Endothelial cell of umbilical vein (primary cell): Measurements from ENCODE around the gene ETV6. TPM values are rescaled to one million over a fixed set of nuclear protein-coding genes. Genes with fewer than 3 reads are reported as not detected.

Experiments used
- BruUV-seq: library from RNA; stranded (reverse); fragments of 400-500 nt; replicated peaks from 2 replicates; lab custom pipeline; 2021; lab: Mats Ljungman, UMichigan
- CTCF ChIA-PET: fragments of 300-600, 350-600 bp; sonication (Branson Sonifier 250); formaldehyde crosslinking; loops from one replicate; lab custom pipeline; 2021; ENCODE audit warnings: antibody characterized with exemption, inconsistent platforms; lab: Charles Lee
- POLR2A ChIA-PET: fragments of 300-600, 350-600 bp; sonication (Branson Sonifier 250); formaldehyde crosslinking; loops from one replicate; lab custom pipeline; 2021; ENCODE audit warnings: antibody characterized with exemption, inconsistent platforms; lab: Charles Lee
- DNase-seq: peaks from one replicate; pipeline ENCODE4 v3.0.0-alpha.2; 2011; ENCODE audit warnings: low read depth, low spot score
- FAIRE-seq: peaks from 2 replicates; lab custom pipeline; 2011; peaks lifted over from hg19 to GRCh38; lab: Jason Lieb, UNC
- H2AFZ ChIP-seq: 2 replicates; pipeline ENCODE4 v1.6.0; 2012; ENCODE audit warnings: low read depth, low read length, control low read depth, inconsistent platforms
- H3K27ac ChIP-seq: 2 replicates; pipeline ENCODE4 v1.5.1; 2011; ENCODE audit warnings: low read depth, mild to moderate bottlenecking, control low read depth, low read length, moderate library complexity; ENCODE audit not compliant: insufficient read depth
- H3K27me3 ChIP-seq, 2 experiments: 2 replicates each; pipeline versions ENCODE4 v1.6.0 to v1.6.1; 2011; ENCODE audit warnings: low read length in 2 of 2, mixed read lengths in 1 of 2; ENCODE audit not compliant: control insufficient read depth in 2 of 2, insufficient read depth in 2 of 2
- H3K36me3 ChIP-seq, 2 experiments: 2 replicates in 1 of 2; 3 replicates in 1 of 2; pipeline ENCODE4 v1.5.1; 2011; ENCODE audit warnings: low read length in 2 of 2, mild to moderate bottlenecking in 1 of 2, moderate library complexity in 1 of 2; ENCODE audit not compliant: control insufficient read depth in 2 of 2, insufficient read depth in 2 of 2; ENCODE audit errors: extremely low read depth in 1 of 2
- H3K4me1 ChIP-seq: 3 replicates; pipeline ENCODE4 v1.5.1; 2011; ENCODE audit warnings: mild to moderate bottlenecking, low read length; ENCODE audit not compliant: control insufficient read depth, insufficient read depth; ENCODE audit errors: extremely low read depth
- H3K4me2 ChIP-seq: 2 replicates; pipeline ENCODE4 v1.6.1; 2011; ENCODE audit warnings: low read length, control low read depth, mixed read lengths; ENCODE audit not compliant: insufficient read depth
- H3K4me3 ChIP-seq, 3 experiments: fragments of 200-600 bp in 1 of 3; sonication (generic), shearing (Covaris generic) in 1 of 3; replicated peaks in 1 of 3; 2 replicates each; pipeline ENCODE4 v1.5.1; 2011 to 2016; ENCODE audit warnings: control low read depth in 3 of 3, low read length in 3 of 3, mild to moderate bottlenecking in 2 of 3, inconsistent platforms in 1 of 3, low read depth in 1 of 3, moderate library complexity in 1 of 3; ENCODE audit not compliant: insufficient read depth in 1 of 3
- H3K79me2 ChIP-seq: 2 replicates; pipeline ENCODE4 v1.6.0; 2012; ENCODE audit warnings: low read length, inconsistent platforms; ENCODE audit not compliant: control insufficient read depth, insufficient read depth
- H3K9ac ChIP-seq: replicated peaks from 2 replicates; pipeline ENCODE3; 2011; ENCODE audit warnings: low read length, control low read depth; ENCODE audit not compliant: insufficient read depth; ENCODE audit errors: extremely low read depth
- H3K9me1 ChIP-seq: replicated peaks from 3 replicates; pipeline ENCODE4 v1.6.0; 2011; ENCODE audit warnings: mild to moderate bottlenecking, low read length; ENCODE audit not compliant: control insufficient read depth, insufficient read depth; ENCODE audit errors: extremely low read depth
- H3K9me3 ChIP-seq: replicated peaks from 2 replicates; pipeline ENCODE4 v1.5.1; 2012; ENCODE audit warnings: low read length, inconsistent platforms; ENCODE audit not compliant: control insufficient read depth, insufficient read depth
- H4K20me1 ChIP-seq: replicated peaks from 2 replicates; pipeline ENCODE3; 2011; ENCODE audit warnings: mild to moderate bottlenecking, low read length; ENCODE audit not compliant: control insufficient read depth, insufficient read depth; ENCODE audit errors: extremely low read depth
- CTCF ChIP-seq, 2 donors: IDR thresholded peaks; 1 replicate in 1 of 2; 2 replicates in 1 of 2; pipeline ENCODE4 v1.5.1; 2011; ENCODE audit warnings: low read length in 2 of 2, mild to moderate bottlenecking in 2 of 2, moderate library complexity in 2 of 2, control low read depth in 1 of 2, inconsistent platforms in 1 of 2, low read depth in 1 of 2; ENCODE audit not compliant: insufficient read depth in 1 of 2; ENCODE audit errors: extremely low read depth in 1 of 2
- EZH2 ChIP-seq: IDR thresholded peaks from 2 replicates; pipeline ENCODE4 v1.6.1; 2012; ENCODE audit warnings: borderline replicate concordance, low read depth, mild to moderate bottlenecking, moderate library complexity, low read length, inconsistent platforms; ENCODE audit not compliant: severe bottlenecking
- FOS ChIP-seq: IDR thresholded peaks from 2 replicates; pipeline ENCODE4 v1.6.1; 2011; ENCODE audit warnings: mild to moderate bottlenecking, low read length, moderate library complexity, borderline replicate concordance; ENCODE audit not compliant: insufficient read depth
- GATA2 ChIP-seq: IDR thresholded peaks from 2 replicates; pipeline ENCODE4 v1.7.0; 2011; ENCODE audit warnings: low read depth, mild to moderate bottlenecking, moderate library complexity, mixed read lengths, low read length; ENCODE audit not compliant: insufficient read length, insufficient read depth
- JUN ChIP-seq: IDR thresholded peaks from 2 replicates; pipeline ENCODE4 v1.6.1; 2011; ENCODE audit warnings: borderline replicate concordance, low read depth; ENCODE audit not compliant: insufficient read length, insufficient read depth
- MAX ChIP-seq: IDR thresholded peaks from 2 replicates; pipeline ENCODE4 v1.6.1; 2011; ENCODE audit not compliant: insufficient read depth, insufficient read length
- MYC ChIP-seq: IDR thresholded peaks from one replicate; pipeline ENCODE4 v1.6.1; 2011; ENCODE audit warnings: mild to moderate bottlenecking, low read depth, low read length
- POLR2A ChIP-seq: IDR thresholded peaks from 2 replicates; pipeline ENCODE4 v1.6.1; 2012; ENCODE audit warnings: low read depth, mild to moderate bottlenecking, control low read depth, low read length
- POLR2AphosphoS5 ChIP-seq: IDR thresholded peaks from 2 replicates; pipeline ENCODE4 v1.6.1; 2012; ENCODE audit warnings: low read depth, mild to moderate bottlenecking, control low read depth, low read length, moderate library complexity; ENCODE audit not compliant: insufficient read depth
- dilution Hi-C: fragments of 300-500 bp; cut with MboI; formaldehyde crosslinking; loops from one replicate; pipeline ENCODE4 v1.15.0; 2019; ENCODE audit warnings: low sequenced_read_pairs; ENCODE audit not compliant: extremely low pct_ligation_motif_present
- intact Hi-C: fragments of 100-400 bp; cut with micrococcal nuclease; formaldehyde crosslinking; loops from one replicate; pipeline ENCODE4 v1.10.0; 2022
- polyA plus RNA-seq, 4 experiments: library from polyadenylated mRNA; depleted of rRNA in 3 of 4; stranded (reverse) in 3 of 4; unstranded in 1 of 4; fragments of >200 nt; gene quantifications; 2 replicates each; pipeline versions ENCODE4 v1.2.1 to v1.2.3, GENCODE V29; 2011 to 2012; ENCODE audit warnings: missing spikeins in 1 of 4
- total RNA-seq: library from RNA; stranded (reverse); gene quantifications from 2 replicates; pipeline ENCODE4 v1.2.3, GENCODE V29; 2021

ETV6 gene
- total and polyA plus RNA-seq, 2 donors (not counting 3 experiments of a cell fraction or from before 2014, with no cell fraction given): 15.9 to 57.1 TPM

GRCh38 chr12:11756022-11756421, 106.5 kb downstream of the ETV6 start:
- ChIA-PET POLR2A (interaction anchor here (0.6 kb wide), 1 partner anchor 10 kb away, joined by 5 read pairs; no protein-coding TSS in a partner anchor), CTCF (no interaction called here)
- DNase-seq (no peak), FAIRE-seq (no peak)
- Histone ChIP-seq H3K9me1 (no peaks in the 10 kb centered on the region), H3K9ac (no peak overlapping the region), H4K20me1 (no peaks in the 10 kb centered on the region), H3K4me2 (no peak overlapping the region), H3K4me3 (no peak overlapping the region), H3K27ac (no peak overlapping the region), H3K4me1 (peaks cover 11% of the 10 kb centered on the region), H3K27me3 (no peaks in the 10 kb centered on the region), H3K79me2 (peaks cover 13% of the 10 kb centered on the region), H3K36me3 (peaks cover 0 to 23% of the 10 kb centered on the region in 2 experiments), H3K9me3 (no peaks in the 10 kb centered on the region), H2AFZ (no peak overlapping the region)
- intact Hi-C loops (no loop called here), dilution Hi-C loops (no loop called here)
- no TSS peak for BruUV-seq
- TF ChIP-seq MAX (no peak), POLR2AphosphoS5 (no peak), MYC (no peak), EZH2 (no peak), JUN (no peak), GATA2 (no peak), CTCF (IDR thresholded peaks at IDR 0.05; ENCODE audit: extremely low read depth in 1 of 2, insufficient read depth in 1 of 2, low read depth in 1 of 2, low read length in 2 of 2) (no peak), POLR2A (no peak), FOS (no peak)
